Osteocyte (in vitro differentiated cells): Measurements from ENCODE around the gene SPZ1. TPM values are rescaled to one million over a fixed set of nuclear protein-coding genes. Genes with fewer than 3 reads are reported as not detected.

ENCODE experiments used
- DNase-seq: peaks from one replicate; pipeline ENCODE4 v3.0.0; 2021; ENCODE audit warnings: mixed read lengths; ENCODE audit not compliant: unreplicated experiment; ENCODE audit errors: extremely low spot score
- H3K27ac Mint-ChIP-seq: one replicate; pipeline ENCODE4 v1.8.0; 2021; ENCODE audit warnings: mild to moderate bottlenecking, mixed read lengths; ENCODE audit not compliant: unreplicated experiment
- H3K27me3 Mint-ChIP-seq: one replicate; pipeline ENCODE4 v1.8.0; 2021; ENCODE audit warnings: mixed read lengths; ENCODE audit not compliant: unreplicated experiment
- H3K36me3 Mint-ChIP-seq: one replicate; pipeline ENCODE4 v1.8.0; 2021; ENCODE audit warnings: mixed read lengths; ENCODE audit not compliant: unreplicated experiment
- H3K4me1 Mint-ChIP-seq: one replicate; pipeline ENCODE4 v1.8.0; 2021; ENCODE audit warnings: mixed read lengths; ENCODE audit not compliant: unreplicated experiment
- H3K4me3 Mint-ChIP-seq: one replicate; pipeline ENCODE4 v1.8.0; 2021; ENCODE audit warnings: mild to moderate bottlenecking, moderate library complexity, mixed read lengths; ENCODE audit not compliant: unreplicated experiment
- H3K9me3 Mint-ChIP-seq: one replicate; pipeline ENCODE4 v1.8.0; 2021; ENCODE audit warnings: mixed read lengths; ENCODE audit not compliant: unreplicated experiment
- CTCF ChIP-seq: fragments of 200-600 bp; sonication (generic); IDR thresholded peaks from 2 replicates; pipeline ENCODE4 v1.5.0; 2021; ENCODE audit warnings: antibody characterized with exemption, mild to moderate bottlenecking, moderate library complexity
- total RNA-seq: library from RNA; stranded (reverse); gene quantifications from 2 replicates; pipeline ENCODE4 v1.2.1, GENCODE V29; 2021

The SPZ1 gene
- total RNA-seq, 1 donor from 2014 or later = not detected

GRCh38 chr5:80360914-80361444 is 41.2 kb downstream of the SPZ1 start:
- Mint-ChIP-seq H3K27ac (no peak overlapping the region), H3K4me3 (no peak overlapping the region)
- DNase-seq = no peak

GRCh38 chr5:80364892-80365291 is 45.1 kb downstream of the SPZ1 start:
- peaks cover 18% of the 10 kb centered on the region for H3K27me3 Mint-ChIP-seq
- no peaks in the 10 kb centered on the region for H3K9me3 Mint-ChIP-seq
- H3K36me3 Mint-ChIP-seq = no peaks in the 10 kb centered on the region
- no peaks in the 10 kb centered on the region for H3K4me1 Mint-ChIP-seq
- no peak overlapping the region for H3K27ac Mint-ChIP-seq
- H3K4me3 Mint-ChIP-seq = no peak overlapping the region
- no peak for DNase-seq
- TF ChIP-seq CTCF = no peak

More at GRCh38 chr5:80360914-80361444, 41.2 kb downstream of the SPZ1 start:
- Mint-ChIP-seq H3K9me3 (no peaks in the 10 kb centered on the region), H3K27me3 (peaks cover 7% of the 10 kb centered on the region), H3K4me1 (no peaks in the 10 kb centered on the region), H3K36me3 (no peaks in the 10 kb centered on the region)
- no peak for TF ChIP-seq CTCF

- no peak for TF ChIP-seq CTCF
- Mint-ChIP-seq H3K27me3 (peaks cover 31% of the 10 kb centered on the region), H3K4me3 (no peak overlapping the region), H3K27ac (no peak overlapping the region), H3K4me1 (no peaks in the 10 kb centered on the region), H3K9me3 (no peaks in the 10 kb centered on the region), H3K36me3 (no peaks in the 10 kb centered on the region)
- no peak for DNase-seq
Measured at GRCh38 chr5:80368661-80369480, 49.1 kb downstream of the SPZ1 start.

- TF ChIP-seq CTCF = no peak
- H3K27ac Mint-ChIP-seq = no peak overlapping the region
- H3K4me3 Mint-ChIP-seq = no peak overlapping the region
- no peak for DNase-seq
- no peaks in the 10 kb centered on the region for H3K9me3 Mint-ChIP-seq
- H3K36me3 Mint-ChIP-seq = no peaks in the 10 kb centered on the region
- peaks cover 31% of the 10 kb centered on the region for H3K27me3 Mint-ChIP-seq
- no peaks in the 10 kb centered on the region for H3K4me1 Mint-ChIP-seq
Measured at GRCh38 chr5:80369521-80369920, 49.7 kb downstream of the SPZ1 start.

GRCh38 chr5:80370390-80370789 is 50.6 kb downstream of the SPZ1 start:
- no peak for TF ChIP-seq CTCF
- Mint-ChIP-seq H3K36me3 (no peaks in the 10 kb centered on the region), H3K4me3 (no peak overlapping the region), H3K27ac (no peak overlapping the region), H3K9me3 (no peaks in the 10 kb centered on the region), H3K27me3 (peaks cover 28% of the 10 kb centered on the region), H3K4me1 (no peaks in the 10 kb centered on the region)
- DNase-seq = no peak
